ENCODE results near the gene PPP2R3B. TPM values are rescaled to one million over a fixed set of nuclear protein-coding genes. Genes with fewer than 3 reads are reported as not detected.

Gene PPP2R3B
- total RNA-seq, 2 experiments from 2014 or later = 12.1 to 14.0 TPM

DNA sequence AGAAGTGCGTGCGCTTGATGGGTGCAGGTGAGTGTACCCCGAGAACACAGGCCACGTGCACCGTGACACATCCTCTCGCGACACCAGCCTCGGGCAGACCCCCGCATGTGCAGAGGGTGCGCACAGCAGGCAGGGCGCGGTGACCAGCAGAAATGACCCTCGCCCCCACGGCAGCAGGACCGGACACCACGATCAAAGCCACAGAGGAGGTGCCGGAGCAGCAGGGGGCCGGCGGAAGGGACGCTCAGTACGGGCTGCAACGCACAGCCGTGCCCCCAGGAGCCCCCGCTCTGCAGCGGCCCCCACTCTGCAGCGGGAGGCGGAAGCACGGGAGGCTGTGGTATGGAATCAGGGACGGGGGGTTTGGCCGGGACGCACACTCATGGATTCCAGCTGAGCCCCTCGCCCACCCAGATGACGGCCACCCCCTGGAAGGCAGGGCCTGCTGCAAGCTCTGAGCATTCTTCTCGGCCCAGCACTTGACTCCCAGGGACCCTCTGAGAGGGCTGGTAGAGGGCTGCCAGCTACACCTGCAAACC lies 17.1 kb downstream of the PPP2R3B start:
- no peak overlapping the region for H3K27ac ChIP-seq (ENCODE audit: low read depth in 1 of 2, low read length in 2 of 2)
- peaks cover 0 to 17% of the 10 kb centered on the region in 2 experiments for H3K9me3 ChIP-seq (ENCODE audit: control insufficient read depth in 1 of 2, insufficient read depth in 1 of 2, low read length in 2 of 2)
- CTCF ChIA-PET = no interaction called here
- Mint-ChIP-seq H3K27ac (no peak overlapping the region), H3K9me3 (no peaks in the 10 kb centered on the region), H3K4me1 (ENCODE audit: low read depth) (peaks cover 14% of the 10 kb centered on the region), H3K4me3 (no peak overlapping the region), H3K36me3 (ENCODE audit: low read depth) (no peaks in the 10 kb centered on the region), H3K27me3 (peaks cover 31% of the 10 kb centered on the region)
- H3K27me3 ChIP-seq (ENCODE audit: control insufficient read depth in 1 of 2, insufficient read depth in 2 of 2, low read length in 2 of 2) = peaks cover 23 to 28% of the 10 kb centered on the region in 2 experiments
- POLR2A ChIA-PET = no interaction called here
- no peaks in the 10 kb centered on the region for H3K36me3 ChIP-seq (ENCODE audit: insufficient read depth, low read length)
- H3K4me3 ChIP-seq (ENCODE audit: low read length) = no peak overlapping the region
- DNase-seq (no peak), ATAC-seq (ENCODE audit: poor library complexity) (no peak)
- TF ChIP-seq, protein P1, sequence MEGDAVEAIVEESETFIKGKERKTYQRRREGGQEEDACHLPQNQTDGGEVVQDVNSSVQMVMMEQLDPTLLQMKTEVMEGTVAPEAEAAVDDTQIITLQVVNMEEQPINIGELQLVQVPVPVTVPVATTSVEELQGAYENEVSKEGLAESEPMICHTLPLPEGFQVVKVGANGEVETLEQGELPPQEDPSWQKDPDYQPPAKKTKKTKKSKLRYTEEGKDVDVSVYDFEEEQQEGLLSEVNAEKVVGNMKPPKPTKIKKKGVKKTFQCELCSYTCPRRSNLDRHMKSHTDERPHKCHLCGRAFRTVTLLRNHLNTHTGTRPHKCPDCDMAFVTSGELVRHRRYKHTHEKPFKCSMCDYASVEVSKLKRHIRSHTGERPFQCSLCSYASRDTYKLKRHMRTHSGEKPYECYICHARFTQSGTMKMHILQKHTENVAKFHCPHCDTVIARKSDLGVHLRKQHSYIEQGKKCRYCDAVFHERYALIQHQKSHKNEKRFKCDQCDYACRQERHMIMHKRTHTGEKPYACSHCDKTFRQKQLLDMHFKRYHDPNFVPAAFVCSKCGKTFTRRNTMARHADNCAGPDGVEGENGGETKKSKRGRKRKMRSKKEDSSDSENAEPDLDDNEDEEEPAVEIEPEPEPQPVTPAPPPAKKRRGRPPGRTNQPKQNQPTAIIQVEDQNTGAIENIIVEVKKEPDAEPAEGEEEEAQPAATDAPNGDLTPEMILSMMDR (IDR thresholded peaks at IDR 0.05) = no peak
- intact Hi-C loops (cut with DNase I, micrococcal nuclease) = no loop called here
- H3K4me1 ChIP-seq (ENCODE audit: insufficient read depth, low read length) = peaks cover 27% of the 10 kb centered on the region

- POLR2A ChIA-PET = no interaction called here
- peaks cover 8% of the 10 kb centered on the region for H3K4me1 Mint-ChIP-seq (ENCODE audit: low read depth)
Observed at GRCh38 chrX:368811-369562, 17.7 kb downstream of the PPP2R3B start.

DNA sequence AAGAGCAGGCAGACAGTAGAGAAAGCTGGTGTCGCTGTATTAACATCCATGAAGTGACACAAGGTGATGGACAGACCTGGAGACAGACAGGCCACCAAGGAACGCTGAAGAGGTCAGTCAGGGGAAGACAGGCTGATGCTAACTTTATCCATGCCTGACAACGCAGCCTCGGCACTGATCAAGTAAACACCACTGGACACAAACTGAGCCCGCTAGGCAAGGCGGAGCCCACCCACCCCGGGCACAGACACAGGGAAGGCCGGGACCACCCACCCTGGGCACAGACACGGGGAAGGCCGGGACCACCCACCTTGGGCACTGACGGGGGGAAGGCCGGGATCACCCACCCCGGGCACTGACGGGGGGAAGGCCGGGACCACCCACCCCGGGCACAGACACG lies 18.8 kb downstream of the PPP2R3B start:
- Histone ChIP-seq H3K27me3 (ENCODE audit: control insufficient read depth in 1 of 2, insufficient read depth in 2 of 2, low read length in 2 of 2) (peaks cover 11 to 18% of the 10 kb centered on the region in 2 experiments), H3K27ac (ENCODE audit: low read depth in 1 of 2, low read length in 2 of 2) (no peak overlapping the region), H3K9me3 (ENCODE audit: control insufficient read depth in 1 of 2, insufficient read depth in 1 of 2, low read length in 2 of 2) (peaks cover 0 to 26% of the 10 kb centered on the region in 2 experiments), H3K36me3 (ENCODE audit: insufficient read depth, low read length) (no peaks in the 10 kb centered on the region), H3K4me1 (ENCODE audit: insufficient read depth, low read length) (peaks cover 13% of the 10 kb centered on the region), H3K4me3 (ENCODE audit: low read length) (no peak overlapping the region)
- ATAC-seq (ENCODE audit: poor library complexity) (no peak), DNase-seq (no peak)
- H3K9me3 Mint-ChIP-seq = no peaks in the 10 kb centered on the region
- TF ChIP-seq, protein P1 (IDR thresholded peaks at IDR 0.05) = no peak
- no peak overlapping the region for H3K4me3 Mint-ChIP-seq
- POLR2A ChIA-PET = no interaction called here
- H3K27me3 Mint-ChIP-seq = peaks cover 22% of the 10 kb centered on the region
- H3K4me1 Mint-ChIP-seq (ENCODE audit: low read depth) = peaks cover 8% of the 10 kb centered on the region
- no peak overlapping the region for H3K27ac Mint-ChIP-seq
- intact Hi-C loops (cut with DNase I, micrococcal nuclease) = no loop called here
- CTCF ChIA-PET = no interaction called here
- peaks cover 10% of the 10 kb centered on the region for H3K36me3 Mint-ChIP-seq (ENCODE audit: low read depth)

More at GRCh38 chrX:368811-369562, 17.7 kb downstream of the PPP2R3B start:
- Histone ChIP-seq H3K27ac (ENCODE audit: low read depth in 1 of 2, low read length in 2 of 2) (no peak overlapping the region), H3K4me1 (ENCODE audit: insufficient read depth, low read length) (peaks cover 21% of the 10 kb centered on the region), H3K9me3 (ENCODE audit: control insufficient read depth in 1 of 2, insufficient read depth in 1 of 2, low read length in 2 of 2) (peaks cover 0 to 17% of the 10 kb centered on the region in 2 experiments), H3K27me3 (ENCODE audit: control insufficient read depth in 1 of 2, insufficient read depth in 2 of 2, low read length in 2 of 2) (peaks cover 16 to 21% of the 10 kb centered on the region in 2 experiments), H3K4me3 (ENCODE audit: low read length) (no peak overlapping the region), H3K36me3 (ENCODE audit: insufficient read depth, low read length) (no peaks in the 10 kb centered on the region)
- CTCF ChIA-PET = no interaction called here
- peaks cover 25% of the 10 kb centered on the region for H3K27me3 Mint-ChIP-seq
- DNase-seq = no peak
- H3K27ac Mint-ChIP-seq = no peak overlapping the region
- H3K9me3 Mint-ChIP-seq = no peaks in the 10 kb centered on the region
- intact Hi-C loops (cut with DNase I, micrococcal nuclease) = no loop called here
- ATAC-seq (ENCODE audit: poor library complexity) = no peak
- TF ChIP-seq, protein P1 (IDR thresholded peaks at IDR 0.05) = no peak
- no peaks in the 10 kb centered on the region for H3K36me3 Mint-ChIP-seq (ENCODE audit: low read depth)
- H3K4me3 Mint-ChIP-seq = no peak overlapping the region
